ENCODE measurements around the gene COX11. TPM values are rescaled to one million over a fixed set of nuclear protein-coding genes. Genes with fewer than 3 reads are reported as not detected.

Gene COX11
- total and polyA plus RNA-seq, 2 of the 13 experiments (the other 11 are each of a cell fraction or from before 2014, with no cell fraction given): 103 to 203 TPM

GRCh38 chr17:54971147-54971546 is 2.7 kb upstream of the COX11 start (continued):
- peak; percentile 89 for TF ChIP-seq ELF3 (CRISPR knock-in tag; IDR thresholded peaks at IDR 0.05)
- TF ChIP-seq HMG20A (CRISPR knock-in tag; IDR thresholded peaks at IDR 0.05; ENCODE audit: borderline replicate concordance): peak; percentile 57; the same call in 1 of the 2 replicates
- no peak; a peak in 1 of 4 replicates for TF ChIP-seq EP300 (IDR thresholded peaks at IDR 0.05; ENCODE audit: low read depth in 2 of 2, low read length in 2 of 2)
- TF ChIP-seq EP300 (CRISPR knock-in tag; IDR thresholded peaks at IDR 0.05; ENCODE audit: borderline replicate concordance): peak; percentile 14; the same call in 1 of the 2 replicates
- TF ChIP-seq GABPA (IDR thresholded peaks at IDR 0.05; ENCODE audit: low read depth, low read length): no peak
- peak; percentile 48; the same call in 1 of the 2 replicates for TF ChIP-seq GABPA (CRISPR knock-in tag; IDR thresholded peaks at IDR 0.05; ENCODE audit: low read depth)
- TF ChIP-seq ZBTB7B (CRISPR knock-in tag; IDR thresholded peaks at IDR 0.05): peak; percentile 35; the same call in 1 of the 2 replicates
- peak; percentile 61 for TF ChIP-seq TEAD3 (CRISPR knock-in tag; optimal IDR thresholded peaks at IDR 0.05; ENCODE audit: borderline replicate concordance)

DNA sequence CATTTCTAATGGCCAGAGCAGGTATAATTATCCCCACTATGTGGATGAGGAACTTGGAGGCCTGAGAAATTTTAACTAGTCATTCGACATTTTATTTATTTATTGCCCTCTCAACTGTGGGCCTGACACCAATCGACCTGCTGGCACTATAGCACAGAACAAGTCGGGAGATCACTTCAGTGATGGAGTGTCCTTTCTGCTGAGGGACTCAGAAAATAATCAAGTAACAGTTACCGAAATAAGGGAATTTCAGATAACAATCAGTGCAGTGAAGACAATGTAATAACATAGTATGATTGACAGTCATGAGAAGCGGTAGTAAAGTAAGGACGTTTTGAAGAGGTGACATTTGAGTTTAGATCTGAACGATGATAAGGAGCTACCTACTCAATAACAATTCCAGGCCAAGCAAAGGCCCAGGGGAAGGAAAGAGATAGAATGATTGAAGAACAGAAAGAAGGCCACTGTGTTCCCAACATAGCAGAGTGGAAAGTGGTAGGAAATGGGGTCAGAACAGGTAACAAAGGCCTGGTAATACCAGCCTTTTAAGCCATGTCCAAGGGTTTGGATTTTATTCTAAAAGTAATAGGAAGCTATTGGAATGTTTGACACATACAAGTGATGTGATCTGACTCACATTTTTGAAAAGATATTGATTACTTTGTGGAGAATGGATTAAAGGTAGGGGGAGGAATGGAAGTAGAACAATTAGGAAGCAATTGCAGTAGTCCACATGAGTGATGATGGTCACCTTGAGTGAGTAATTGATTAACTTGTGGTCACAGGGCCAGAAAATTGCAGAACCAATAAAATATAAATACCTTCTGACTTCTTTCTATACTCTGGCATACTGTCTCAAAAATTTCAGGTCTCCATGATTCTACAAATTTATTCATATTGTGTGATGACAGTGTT is 1.5 kb upstream of the COX11 start:
- in situ Hi-C loops (cut with HindIII; ENCODE audit: extremely low pct_ligation_motif_present, low pct_unique_long_range_greater_than_20kb): no loop called here
- Histone ChIP-seq H3K4me1 (ENCODE audit: insufficient read depth, low read length) (peaks cover 71% of the 10 kb centered on the region), H3K36me3 (replicated peaks in 1 of 2; ENCODE audit: control insufficient read depth in 1 of 2, insufficient read depth in 2 of 2, low read length in 2 of 2) (peaks cover 1 to 7% of the 10 kb centered on the region in 2 experiments; a peak in 4 of 5 replicates), H3K4me3 (replicated peaks in 1 of 3; ENCODE audit: insufficient read depth in 1 of 3, low read depth in 2 of 3, low read length in 3 of 3) (peak overlapping the region; percentile 79 to 99 (median 93)), H3K9ac (ENCODE audit: insufficient read depth, low read depth, low read length) (peak overlapping the region; percentile 92), H3K9me3 (ENCODE audit: low read length) (no peaks in the 10 kb centered on the region), H4K20me1 (ENCODE audit: insufficient read depth, low read length) (peaks cover 5% of the 10 kb centered on the region), H3K4me2 (ENCODE audit: low read depth, low read length) (peak overlapping the region; percentile 91), H3K27ac (ENCODE audit: extremely low read length, insufficient read depth, low read length) (peak overlapping the region; percentile 82), H3K79me2 (ENCODE audit: insufficient read depth, low read length) (peaks cover 97% of the 10 kb centered on the region), H2AFZ (ENCODE audit: low read length) (peak overlapping the region; percentile 48), H3K27me3 (ENCODE audit: control insufficient read depth in 1 of 2, insufficient read depth in 2 of 2, low read length in 2 of 2) (no peaks in the 10 kb centered on the region; a peak in 1 of 5 replicates)
- POLR2A ChIA-PET: interaction anchor here (1.1 to 1.5 kb wide), 2 partner anchors 315 to 781 kb away, joined by 4 read pairs; no protein-coding TSS in a partner anchor
- CTCF ChIA-PET (ENCODE audit: low intra/inter-chr PET ratio, low total read pairs): no interaction called here
- WGBS (ENCODE audit: low lambda C conversion rate): under 1% methylated on average over 7 of the region's 7 CpGs
- no TSS peak for BruUV-seq (replicated peaks)
- ATAC-seq: no peak
- peak; percentile 37 for FAIRE-seq
- DNase-seq (ENCODE audit: low spot score): peak; percentile 60
- intact Hi-C loops (cut with micrococcal nuclease; ENCODE audit: unreplicated experiment): loop anchor here (10.0 kb wide), 1 partner anchor 315 kb away; no protein-coding TSS in a partner anchor
- TF ChIP-seq SAP130 (CRISPR knock-in tag; IDR thresholded peaks at IDR 0.05; ENCODE audit: low read depth) (peak; percentile 63), ZBTB4 (CRISPR knock-in tag; IDR thresholded peaks at IDR 0.05; ENCODE audit: borderline replicate concordance) (no peak), THAP11 (CRISPR knock-in tag; IDR thresholded peaks at IDR 0.05) (0 out of 2 replicates have a peak, but pooled peaks have one; percentile 32), SMAD9 (CRISPR knock-in tag; IDR thresholded peaks at IDR 0.05) (no peak), HOMEZ (CRISPR knock-in tag; IDR thresholded peaks at IDR 0.05; ENCODE audit: low read depth) (no peak)
- TF ChIP-seq, protein P1, sequence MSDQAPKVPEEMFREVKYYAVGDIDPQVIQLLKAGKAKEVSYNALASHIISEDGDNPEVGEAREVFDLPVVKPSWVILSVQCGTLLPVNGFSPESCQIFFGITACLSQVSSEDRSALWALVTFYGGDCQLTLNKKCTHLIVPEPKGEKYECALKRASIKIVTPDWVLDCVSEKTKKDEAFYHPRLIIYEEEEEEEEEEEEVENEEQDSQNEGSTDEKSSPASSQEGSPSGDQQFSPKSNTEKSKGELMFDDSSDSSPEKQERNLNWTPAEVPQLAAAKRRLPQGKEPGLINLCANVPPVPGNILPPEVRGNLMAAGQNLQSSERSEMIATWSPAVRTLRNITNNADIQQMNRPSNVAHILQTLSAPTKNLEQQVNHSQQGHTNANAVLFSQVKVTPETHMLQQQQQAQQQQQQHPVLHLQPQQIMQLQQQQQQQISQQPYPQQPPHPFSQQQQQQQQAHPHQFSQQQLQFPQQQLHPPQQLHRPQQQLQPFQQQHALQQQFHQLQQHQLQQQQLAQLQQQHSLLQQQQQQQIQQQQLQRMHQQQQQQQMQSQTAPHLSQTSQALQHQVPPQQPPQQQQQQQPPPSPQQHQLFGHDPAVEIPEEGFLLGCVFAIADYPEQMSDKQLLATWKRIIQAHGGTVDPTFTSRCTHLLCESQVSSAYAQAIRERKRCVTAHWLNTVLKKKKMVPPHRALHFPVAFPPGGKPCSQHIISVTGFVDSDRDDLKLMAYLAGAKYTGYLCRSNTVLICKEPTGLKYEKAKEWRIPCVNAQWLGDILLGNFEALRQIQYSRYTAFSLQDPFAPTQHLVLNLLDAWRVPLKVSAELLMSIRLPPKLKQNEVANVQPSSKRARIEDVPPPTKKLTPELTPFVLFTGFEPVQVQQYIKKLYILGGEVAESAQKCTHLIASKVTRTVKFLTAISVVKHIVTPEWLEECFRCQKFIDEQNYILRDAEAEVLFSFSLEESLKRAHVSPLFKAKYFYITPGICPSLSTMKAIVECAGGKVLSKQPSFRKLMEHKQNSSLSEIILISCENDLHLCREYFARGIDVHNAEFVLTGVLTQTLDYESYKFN (CRISPR knock-in tag; conservative IDR thresholded peaks at IDR 0.05): peak; percentile 46; the same call in 1 of the 2 replicates
